GM23338 (cell line): ENCODE results near the gene NKX3-2. TPM values are rescaled to one million over a fixed set of nuclear protein-coding genes. Genes with fewer than 3 reads are reported as not detected.

Experiments used
- ATAC-seq: fragments of 200-7000 bp; cut with Tn5 transposase; 3 replicates; pipeline ENCODE4 v1.9.1; 2020
- DNase-seq: peaks from one replicate; pipeline ENCODE4 v3.0.0-alpha.2; 2015; ENCODE audit warnings: low spot score
- H2AFZ ChIP-seq: fragments of 200-600 bp; sonication (generic); 2 replicates; pipeline ENCODE4 v1.8.0; 2016; ENCODE audit warnings: antibody characterized with exemption, mild to moderate bottlenecking, moderate library complexity
- H3F3A ChIP-seq: fragments of 200-600 bp; sonication (generic); replicated peaks from 2 replicates; pipeline ENCODE4 v1.8.0; 2017; ENCODE audit warnings: antibody characterized with exemption, mixed run types, low read depth
- H3K27ac ChIP-seq: fragments of 200-600 bp; sonication (generic); 2 replicates; pipeline ENCODE4 v1.6.1; 2016; ENCODE audit warnings: low read depth
- H3K27me3 ChIP-seq: fragments of 200-600 bp; sonication (generic); 2 replicates; pipeline ENCODE4 v1.8.0; 2016; ENCODE audit warnings: mild to moderate bottlenecking, mixed run types, moderate library complexity; ENCODE audit not compliant: insufficient read depth
- H3K36me3 ChIP-seq: fragments of 200-600 bp; sonication (generic); 2 replicates; pipeline ENCODE4 v1.8.0; 2016; ENCODE audit warnings: mild to moderate bottlenecking; ENCODE audit not compliant: insufficient read depth
- H3K4me1 ChIP-seq: fragments of 200-600 bp; sonication (generic); 2 replicates; pipeline ENCODE4 v1.8.0; 2016; ENCODE audit warnings: mild to moderate bottlenecking, moderate library complexity; ENCODE audit not compliant: insufficient read depth
- H3K4me2 ChIP-seq: fragments of 200-600 bp; sonication (generic); 2 replicates; pipeline ENCODE4 v1.7.1; 2017; ENCODE audit warnings: mixed run types
- H3K4me3 ChIP-seq: fragments of 200-600 bp; sonication (generic); 2 replicates; pipeline ENCODE4 v1.6.1; 2016; ENCODE audit warnings: mixed run types
- H3K79me2 ChIP-seq: fragments of 200-600 bp; sonication (generic); replicated peaks from 2 replicates; pipeline ENCODE4 v1.8.0; 2017; ENCODE audit warnings: mild to moderate bottlenecking; ENCODE audit not compliant: insufficient read depth
- H3K9me2 ChIP-seq: fragments of 200-600 bp; sonication (generic); 2 replicates; pipeline ENCODE4 v1.8.0; 2017; ENCODE audit not compliant: insufficient read depth
- H4K20me1 ChIP-seq: fragments of 200-600 bp; sonication (generic); replicated peaks from 2 replicates; pipeline ENCODE4 v1.8.0; 2017; ENCODE audit warnings: mild to moderate bottlenecking; ENCODE audit not compliant: insufficient read depth
- H3K27ac Mint-ChIP-seq: 2 replicates; pipeline ENCODE4 v1.8.0; 2020; ENCODE audit warnings: inconsistent platforms, mild to moderate bottlenecking, moderate library complexity, mixed read lengths
- H3K27me3 Mint-ChIP-seq: 3 replicates; pipeline ENCODE4 v1.8.0; 2022; ENCODE audit warnings: low read depth, mild to moderate bottlenecking, moderate library complexity, mixed read lengths, inconsistent platforms; ENCODE audit not compliant: insufficient read depth, poor library complexity
- H3K36me3 Mint-ChIP-seq: 3 replicates; pipeline ENCODE4 v1.8.0; 2021; ENCODE audit warnings: low read depth, mild to moderate bottlenecking, inconsistent platforms, moderate library complexity, mixed read lengths
- H3K4me1 Mint-ChIP-seq: 3 replicates; pipeline ENCODE4 v1.8.0; 2020; ENCODE audit warnings: mild to moderate bottlenecking, inconsistent platforms, mixed read lengths
- H3K4me3 Mint-ChIP-seq: 3 replicates; pipeline ENCODE4 v1.8.0; 2021; ENCODE audit warnings: moderate library complexity, mild to moderate bottlenecking, inconsistent platforms, mixed read lengths
- H3K9me3 Mint-ChIP-seq: 3 replicates; pipeline ENCODE4 v1.8.0; 2020; ENCODE audit warnings: moderate library complexity, mild to moderate bottlenecking, inconsistent platforms, mixed read lengths
- CREB1 ChIP-seq: fragments of 250-450 bp; sonication (Bioruptor Pico); IDR thresholded peaks from 2 replicates; pipeline ENCODE4 v1.5.0; 2020; ENCODE audit warnings: low read depth, mild to moderate bottlenecking, moderate library complexity
- CTCF ChIP-seq, 2 experiments: fragments of 200-600 bp in 1 of 2; sonication (generic) in 1 of 2; conservative IDR thresholded peaks; 2 replicates each; pipeline versions ENCODE4 v1.5.1 to v1.6.1; 2016 to 2017; ENCODE audit warnings: antibody characterized with exemption in 2 of 2, low read depth in 2 of 2, mild to moderate bottlenecking in 2 of 2, moderate library complexity in 1 of 2
- EZH2 ChIP-seq: fragments of 200-600 bp; sonication (generic); IDR thresholded peaks from one replicate; pipeline ENCODE4 v1.8.0; 2017; ENCODE audit warnings: antibody characterized with exemption, mild to moderate bottlenecking, low read depth; ENCODE audit not compliant: unreplicated experiment
- EZH2phosphoT487 ChIP-seq: fragments of 200-600 bp; sonication (generic); IDR thresholded peaks from one replicate; pipeline ENCODE4 v1.8.1; 2018; ENCODE audit warnings: antibody characterized with exemption; ENCODE audit not compliant: unreplicated experiment
- JUNB ChIP-seq: IDR thresholded peaks from one replicate; pipeline ENCODE4 v1.6.1; 2016; ENCODE audit warnings: antibody characterized with exemption; ENCODE audit not compliant: unreplicated experiment
- NANOG ChIP-seq: IDR thresholded peaks from 2 replicates; pipeline ENCODE4 v1.6.1; 2016; ENCODE audit warnings: antibody characterized with exemption, borderline replicate concordance
- POLR2AphosphoS5 ChIP-seq: IDR thresholded peaks from 2 replicates; pipeline ENCODE4 v1.6.1; 2016; ENCODE audit warnings: antibody characterized with exemption, low read depth
- REST ChIP-seq: IDR thresholded peaks from one replicate; pipeline ENCODE4 v1.6.1; 2018; ENCODE audit warnings: antibody characterized with exemption; ENCODE audit not compliant: unreplicated experiment
- STAT1 ChIP-seq: IDR thresholded peaks from one replicate; pipeline ENCODE4 v1.6.1; 2016; ENCODE audit warnings: antibody characterized with exemption; ENCODE audit not compliant: unreplicated experiment
- ZNF114 ChIP-seq: fragments of 250-450 bp; sonication (Bioruptor Pico); IDR thresholded peaks from 2 replicates; pipeline ENCODE4 v1.5.0; 2020; ENCODE audit warnings: mild to moderate bottlenecking, moderate library complexity
- ZNF331 ChIP-seq: fragments of 250-450 bp; sonication (Bioruptor Pico); IDR thresholded peaks from 2 replicates; pipeline ENCODE4 v1.5.0; 2020; ENCODE audit warnings: low read depth, mild to moderate bottlenecking, moderate library complexity
- ZNF462 ChIP-seq: fragments of 250-450 bp; sonication (Bioruptor Pico); IDR thresholded peaks from 2 replicates; pipeline ENCODE4 v1.5.0; 2020; ENCODE audit warnings: mild to moderate bottlenecking, moderate library complexity
- polyA plus RNA-seq: library from polyadenylated mRNA; unstranded; fragments of >200 nt; fragmentation: Nextera tagmentation; extraction: Ambion mirVana; gene quantifications from 2 replicates; pipeline ENCODE4 v1.2.1, GENCODE V29; 2016
- total RNA-seq: library from RNA; depleted of rRNA; stranded (reverse); fragments of >200 nt; shearing (Covaris generic); gene quantifications from 2 replicates; pipeline ENCODE4 v1.2.3, GENCODE V29; 2014
- TF ChIP-seq, protein P1 (sequence below): IDR thresholded peaks from 2 replicates; pipeline ENCODE4 v1.6.1; 2016; ENCODE audit warnings: antibody characterized with exemption

NKX3-2 gene
- total and polyA plus RNA-seq, 2 experiments from 2014 or later = 0.14 TPM; not detected in 1

DNA sequence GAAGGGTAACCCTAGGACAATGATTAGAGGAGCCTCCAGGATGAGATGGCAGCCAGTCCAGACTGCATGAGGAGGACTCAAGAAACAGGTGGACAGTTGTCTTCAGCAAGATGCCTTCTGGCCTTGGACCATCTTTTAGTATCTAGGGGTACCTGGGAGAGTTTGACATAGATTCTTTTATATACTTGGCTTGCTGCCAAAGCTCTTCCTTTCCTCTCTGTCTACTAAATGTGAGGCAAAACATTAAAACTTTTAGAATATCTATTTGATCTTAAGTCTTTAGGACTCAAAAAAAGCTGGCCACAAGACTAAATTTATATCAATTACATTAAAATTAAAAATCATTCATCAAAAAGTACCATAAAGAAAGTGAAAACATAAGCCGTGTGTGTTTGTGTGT is 18.6 kb upstream of the NKX3-2 start:
- ATAC-seq (no peak), DNase-seq (no peak)
- H3K4me1 Mint-ChIP-seq = no peaks in the 10 kb centered on the region
- Histone ChIP-seq H3K4me3 (no peak overlapping the region), H3K36me3 (no peaks in the 10 kb centered on the region), H2AFZ (no peak overlapping the region), H4K20me1 (no peaks in the 10 kb centered on the region), H3F3A (no peaks in the 10 kb centered on the region), H3K79me2 (no peaks in the 10 kb centered on the region), H3K27ac (no peak overlapping the region), H3K9me2 (no peaks in the 10 kb centered on the region; the same call in 1 of the 2 replicates), H3K27me3 (no peaks in the 10 kb centered on the region), H3K4me2 (no peak overlapping the region), H3K4me1 (no peaks in the 10 kb centered on the region)
- no peak for TF ChIP-seq REST
- no peak for TF ChIP-seq CTCF (conservative IDR thresholded peaks at IDR 0.05; ENCODE audit: low read depth in 2 of 2)
- TF ChIP-seq EZH2 = no peak
- TF ChIP-seq STAT1 = no peak
- TF ChIP-seq POLR2AphosphoS5 = no peak
- no peak for TF ChIP-seq ZNF114 (CRISPR knock-in tag)
- TF ChIP-seq EZH2phosphoT487 = no peak
- TF ChIP-seq, protein P1, sequence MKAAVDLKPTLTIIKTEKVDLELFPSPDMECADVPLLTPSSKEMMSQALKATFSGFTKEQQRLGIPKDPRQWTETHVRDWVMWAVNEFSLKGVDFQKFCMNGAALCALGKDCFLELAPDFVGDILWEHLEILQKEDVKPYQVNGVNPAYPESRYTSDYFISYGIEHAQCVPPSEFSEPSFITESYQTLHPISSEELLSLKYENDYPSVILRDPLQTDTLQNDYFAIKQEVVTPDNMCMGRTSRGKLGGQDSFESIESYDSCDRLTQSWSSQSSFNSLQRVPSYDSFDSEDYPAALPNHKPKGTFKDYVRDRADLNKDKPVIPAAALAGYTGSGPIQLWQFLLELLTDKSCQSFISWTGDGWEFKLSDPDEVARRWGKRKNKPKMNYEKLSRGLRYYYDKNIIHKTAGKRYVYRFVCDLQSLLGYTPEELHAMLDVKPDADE = no peak
- TF ChIP-seq CREB1 (CRISPR knock-in tag) = no peak
- TF ChIP-seq ZNF462 = no peak
- TF ChIP-seq JUNB = no peak
- no peak for TF ChIP-seq NANOG
- no peak for TF ChIP-seq ZNF331
- no peaks in the 10 kb centered on the region for H3K36me3 Mint-ChIP-seq
- H3K4me3 Mint-ChIP-seq = no peak overlapping the region
- H3K9me3 Mint-ChIP-seq = no peaks in the 10 kb centered on the region
- peaks cover 1% of the 10 kb centered on the region for H3K27me3 Mint-ChIP-seq
- H3K27ac Mint-ChIP-seq = no peak overlapping the region
